ENCODE data around the gene HS6ST2. TPM values are rescaled to one million over a fixed set of nuclear protein-coding genes. Genes with fewer than 3 reads are reported as not detected.

The HS6ST2 gene
- total RNA-seq, 2 donors from 2014 or later, result 0.08 to 0.19 TPM

DNA sequence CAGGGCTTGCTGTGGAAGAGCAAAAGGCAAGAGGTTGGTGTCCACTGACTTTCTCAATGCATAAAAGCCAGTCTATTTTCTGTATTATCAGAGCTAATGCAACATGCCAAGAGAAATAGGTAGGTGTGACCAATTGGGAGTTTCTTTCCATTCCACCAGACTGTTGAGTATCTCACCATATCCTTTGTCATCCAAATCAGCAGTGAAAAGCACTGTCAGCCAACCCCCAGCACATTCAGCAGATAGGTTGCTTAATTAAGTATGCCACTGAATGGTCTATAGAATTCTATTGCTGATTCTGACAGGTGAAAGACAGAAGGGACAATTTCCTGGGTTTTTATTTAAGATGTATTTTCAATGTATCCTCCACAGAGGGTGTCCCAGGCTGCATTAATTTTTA is 139.8 kb downstream of the HS6ST2 start:
- Mint-ChIP-seq H3K4me1 (no peaks in the 10 kb centered on the region), H3K4me3 (no peak overlapping the region), H3K27ac (no peak overlapping the region), H3K9me3 (no peaks in the 10 kb centered on the region), H3K27me3 (no peaks in the 10 kb centered on the region), H3K36me3 (ENCODE audit: low read depth) (no peaks in the 10 kb centered on the region)
- no peak for ATAC-seq (replicated peaks)

DNA sequence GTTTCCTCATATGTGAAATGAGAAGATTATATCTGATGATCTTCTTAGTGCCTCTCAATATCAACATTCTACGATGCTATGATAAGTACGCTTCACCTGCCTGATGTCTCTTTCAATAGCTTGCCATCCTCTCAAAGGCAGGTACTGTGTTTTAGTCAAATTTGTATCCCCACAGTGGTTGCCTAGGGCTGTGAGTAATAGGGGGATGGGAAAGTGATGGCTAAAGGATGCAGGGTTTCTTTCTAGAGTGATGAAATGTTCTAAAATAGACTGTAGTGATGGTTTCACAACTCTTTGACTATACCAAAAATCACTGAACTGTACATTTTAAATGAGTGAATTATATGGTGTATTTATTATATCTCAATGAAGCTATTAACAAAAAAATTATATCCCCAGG is 142.8 kb downstream of the HS6ST2 start:
- Mint-ChIP-seq H3K9me3 (no peaks in the 10 kb centered on the region), H3K4me1 (no peaks in the 10 kb centered on the region), H3K4me3 (no peak overlapping the region), H3K27me3 (no peaks in the 10 kb centered on the region), H3K27ac (no peak overlapping the region), H3K36me3 (ENCODE audit: low read depth) (no peaks in the 10 kb centered on the region)
- ATAC-seq (replicated peaks), result no peak

DNA sequence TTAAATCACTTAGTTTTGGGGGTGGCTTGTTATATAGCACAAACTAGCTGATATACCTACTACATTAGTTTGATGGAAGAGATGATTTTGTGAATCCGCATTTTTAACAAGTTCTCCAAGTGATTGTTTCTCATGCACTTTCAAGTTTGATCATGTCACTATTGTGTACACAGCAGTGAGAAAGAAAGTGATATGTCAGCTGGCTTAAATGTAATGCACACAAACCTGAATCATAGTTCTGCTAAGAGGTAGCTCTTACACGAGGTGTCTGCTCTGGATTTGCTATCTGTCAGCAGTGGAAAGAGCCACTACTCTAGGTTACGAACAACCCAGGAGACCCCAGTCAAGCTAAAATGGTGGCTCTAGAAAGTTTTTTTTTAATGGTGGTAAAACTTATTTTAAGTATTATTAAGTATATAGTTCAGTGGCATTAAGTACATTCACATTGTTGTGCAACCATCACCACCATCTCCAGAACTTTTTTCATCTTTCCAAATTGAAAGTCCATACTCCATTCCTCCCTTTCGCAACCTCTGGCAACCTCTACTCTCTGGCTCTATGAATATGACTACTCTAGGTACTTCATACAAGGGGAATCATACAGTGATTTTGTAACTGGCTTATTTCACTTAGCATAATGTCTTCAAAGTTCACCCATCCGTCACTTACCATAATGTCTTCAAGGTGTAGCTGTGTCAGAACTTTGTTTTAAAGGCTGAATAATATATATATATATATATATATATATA is 147.3 kb downstream of the HS6ST2 start:
- no peaks in the 10 kb centered on the region for H3K4me1 Mint-ChIP-seq

DNA sequence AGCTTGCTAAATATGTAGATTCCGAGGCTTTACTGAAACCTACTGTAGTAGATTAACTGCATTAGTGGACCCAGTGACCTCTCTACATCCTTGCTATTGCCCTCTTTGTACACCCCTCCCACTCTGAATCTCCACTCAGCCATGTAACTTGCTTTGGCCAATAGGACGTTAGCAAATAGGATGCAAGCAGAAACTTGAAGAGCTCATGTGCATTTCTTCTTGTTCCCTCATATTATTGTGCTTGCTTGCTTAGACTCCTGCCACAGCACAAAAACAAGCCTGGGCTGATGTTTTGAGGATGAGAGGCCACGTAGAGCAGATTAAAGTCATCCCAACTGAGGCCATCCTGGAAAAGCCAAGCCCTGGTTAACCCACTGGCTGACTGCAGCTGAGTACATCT is 147.9 kb downstream of the HS6ST2 start:
- no peaks in the 10 kb centered on the region for H3K36me3 Mint-ChIP-seq (ENCODE audit: low read depth)
- H3K4me1 Mint-ChIP-seq, result no peaks in the 10 kb centered on the region
- H3K4me3 Mint-ChIP-seq, result no peak overlapping the region
- no peaks in the 10 kb centered on the region for H3K27me3 Mint-ChIP-seq
- H3K27ac Mint-ChIP-seq, result no peak overlapping the region
- no peaks in the 10 kb centered on the region for H3K9me3 Mint-ChIP-seq
- no peak for ATAC-seq (replicated peaks)

More for the DNA sequence above, 147.3 kb downstream of the HS6ST2 start:
- H3K27me3 Mint-ChIP-seq, result no peaks in the 10 kb centered on the region
- no peaks in the 10 kb centered on the region for H3K36me3 Mint-ChIP-seq (ENCODE audit: low read depth)
- no peak overlapping the region for H3K4me3 Mint-ChIP-seq
- H3K27ac Mint-ChIP-seq, result no peak overlapping the region
- no peaks in the 10 kb centered on the region for H3K9me3 Mint-ChIP-seq
- no peak for ATAC-seq (replicated peaks)

DNA sequence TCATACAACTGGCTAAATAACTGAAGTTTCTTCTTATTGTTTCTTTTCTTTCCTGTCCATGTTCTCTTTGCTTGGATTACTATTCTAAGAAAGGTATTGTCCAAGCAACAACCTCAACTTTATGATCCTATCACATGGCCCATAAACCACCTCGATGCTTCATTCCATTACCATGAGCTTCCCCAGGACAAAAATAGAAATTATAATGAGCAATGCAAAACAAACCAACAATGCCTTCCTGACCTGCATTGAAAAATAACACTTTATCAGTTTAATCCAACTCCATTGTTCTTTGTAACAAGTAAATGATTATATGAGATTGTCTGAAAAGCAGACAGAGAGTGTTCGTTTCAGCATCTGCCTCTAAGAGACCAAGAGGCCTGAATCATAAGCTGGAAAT is 148.8 kb downstream of the HS6ST2 start:
- no peaks in the 10 kb centered on the region for H3K27me3 Mint-ChIP-seq
- no peak for ATAC-seq (replicated peaks)
- no peak overlapping the region for H3K4me3 Mint-ChIP-seq
- H3K4me1 Mint-ChIP-seq, result no peaks in the 10 kb centered on the region
- H3K9me3 Mint-ChIP-seq, result no peaks in the 10 kb centered on the region
- no peaks in the 10 kb centered on the region for H3K36me3 Mint-ChIP-seq (ENCODE audit: low read depth)
- H3K27ac Mint-ChIP-seq, result no peak overlapping the region

DNA sequence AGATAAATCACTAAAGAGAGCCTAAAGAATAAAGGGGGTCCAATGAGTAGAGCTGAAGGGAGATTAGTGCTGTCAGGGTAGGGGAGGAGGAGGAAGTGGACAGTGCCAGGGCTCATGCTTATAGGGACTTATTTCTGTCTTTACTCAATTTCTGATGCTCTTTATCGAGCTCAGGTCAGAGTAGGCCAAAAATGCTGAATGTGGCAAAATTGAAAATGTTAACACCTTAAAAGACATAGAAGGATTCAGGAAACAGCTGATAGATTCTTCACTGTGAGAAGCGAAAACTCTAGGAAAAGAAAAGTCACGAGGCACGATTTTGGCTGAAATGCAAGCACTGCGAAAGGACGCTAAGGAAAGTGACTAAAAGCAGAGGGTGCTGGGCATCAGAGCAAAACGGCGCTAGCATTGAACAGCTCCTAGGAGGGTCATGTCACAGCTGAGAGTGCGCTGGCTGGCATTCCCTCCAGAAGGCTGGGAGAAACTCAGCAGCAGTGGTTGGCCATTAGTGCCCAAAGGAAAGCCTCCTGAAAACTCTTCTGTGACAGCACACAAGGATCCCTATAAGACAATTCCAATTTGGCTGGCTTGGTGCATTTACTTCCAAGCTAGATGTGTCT is 150.9 kb downstream of the HS6ST2 start:
- Mint-ChIP-seq H3K27me3 (no peaks in the 10 kb centered on the region), H3K36me3 (ENCODE audit: low read depth) (no peaks in the 10 kb centered on the region), H3K9me3 (no peaks in the 10 kb centered on the region), H3K4me1 (no peaks in the 10 kb centered on the region), H3K27ac (no peak overlapping the region), H3K4me3 (no peak overlapping the region)
- ATAC-seq (replicated peaks), result no peak

DNA sequence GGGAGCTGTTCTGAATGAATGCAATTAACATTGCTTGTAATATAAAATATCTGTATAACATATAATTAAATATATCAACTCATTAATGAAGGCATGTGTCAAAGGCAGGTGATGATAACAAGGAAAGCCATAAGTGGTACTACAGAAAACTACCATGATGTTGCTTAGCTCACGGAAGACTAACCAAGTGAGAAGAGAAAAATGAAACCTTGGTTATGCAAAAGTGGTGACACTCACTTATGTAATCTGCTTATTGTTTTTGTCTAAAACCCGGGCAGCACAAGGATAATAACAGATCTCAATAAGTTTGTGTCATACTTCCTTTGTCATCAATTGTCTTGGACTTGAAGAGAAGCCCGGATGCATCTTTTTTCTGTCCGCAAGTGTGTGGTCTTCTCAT is 156.4 kb downstream of the HS6ST2 start:
- Mint-ChIP-seq H3K27ac (no peak overlapping the region), H3K9me3 (no peaks in the 10 kb centered on the region), H3K4me1 (no peaks in the 10 kb centered on the region), H3K36me3 (ENCODE audit: low read depth) (no peaks in the 10 kb centered on the region), H3K4me3 (no peak overlapping the region), H3K27me3 (peaks cover 3% of the 10 kb centered on the region)
- ATAC-seq (replicated peaks), result no peak

DNA sequence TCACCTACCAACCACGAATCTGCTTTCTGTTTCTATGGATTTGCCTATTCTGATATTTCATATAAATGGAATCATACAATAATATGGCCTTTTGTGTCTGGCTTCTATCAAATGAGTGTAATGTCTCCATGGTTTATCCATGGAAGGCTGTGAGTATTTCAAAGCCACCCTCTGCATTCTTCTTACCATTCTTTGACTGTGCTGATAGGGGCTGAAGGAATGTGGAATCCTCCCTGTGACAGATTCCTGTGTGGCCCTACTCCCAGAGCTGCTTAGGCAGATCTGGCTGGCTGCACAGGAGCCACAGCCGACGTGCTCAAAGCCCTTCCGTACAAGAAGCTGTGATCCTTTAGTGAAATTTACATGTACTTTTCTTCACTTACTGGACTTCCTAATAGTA is 163.2 kb downstream of the HS6ST2 start:
- no peak for ATAC-seq (replicated peaks)
- H3K27ac Mint-ChIP-seq, result no peak overlapping the region
- H3K9me3 Mint-ChIP-seq, result no peaks in the 10 kb centered on the region
- peaks cover 3% of the 10 kb centered on the region for H3K27me3 Mint-ChIP-seq
- H3K4me1 Mint-ChIP-seq, result no peaks in the 10 kb centered on the region
- no peaks in the 10 kb centered on the region for H3K36me3 Mint-ChIP-seq (ENCODE audit: low read depth)
- H3K4me3 Mint-ChIP-seq, result no peak overlapping the region

DNA sequence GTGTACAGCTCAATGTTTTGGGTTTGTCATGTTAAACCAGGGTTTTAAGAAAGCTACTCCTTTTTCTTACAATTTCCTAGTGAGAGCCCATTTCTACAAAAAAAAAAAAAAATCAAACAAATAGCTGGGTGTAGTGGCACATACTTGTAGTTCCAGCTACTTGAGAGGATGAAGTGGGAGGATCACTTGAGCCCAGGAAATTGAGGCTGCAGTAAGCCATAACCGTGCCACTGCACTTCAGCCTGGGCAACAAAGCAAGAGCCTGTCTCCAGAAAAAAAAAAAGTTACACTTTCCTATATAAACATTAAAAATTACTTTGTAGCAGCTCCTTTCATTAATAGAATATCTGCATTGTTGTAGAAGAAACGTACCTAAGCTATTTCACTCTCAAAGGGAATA is 166.7 kb downstream of the HS6ST2 start:
- ATAC-seq (replicated peaks), result no peak
- Mint-ChIP-seq H3K27me3 (no peaks in the 10 kb centered on the region), H3K27ac (no peak overlapping the region), H3K9me3 (no peaks in the 10 kb centered on the region), H3K4me1 (no peaks in the 10 kb centered on the region), H3K4me3 (no peak overlapping the region), H3K36me3 (ENCODE audit: low read depth) (no peaks in the 10 kb centered on the region)

DNA sequence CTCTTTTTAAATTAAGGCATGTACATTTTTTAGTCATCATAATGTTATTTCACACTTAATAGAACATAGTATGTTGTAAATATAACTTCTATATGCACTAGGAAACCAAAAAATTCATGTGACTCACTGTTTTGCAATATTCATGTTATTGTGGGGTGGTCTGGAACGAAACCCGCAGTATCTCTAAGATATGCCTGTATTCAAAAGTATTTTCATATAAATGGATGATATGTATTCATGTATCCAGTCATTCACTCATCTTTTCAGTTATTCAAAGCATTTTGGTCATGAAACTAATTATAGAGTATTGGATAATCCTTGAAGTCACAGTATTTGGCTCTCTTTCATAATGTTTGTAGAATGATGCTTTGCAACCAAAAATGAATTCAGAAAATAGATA is 168.1 kb downstream of the HS6ST2 start:
- no peaks in the 10 kb centered on the region for H3K4me1 Mint-ChIP-seq
- H3K27ac Mint-ChIP-seq, result no peak overlapping the region
- no peaks in the 10 kb centered on the region for H3K27me3 Mint-ChIP-seq
- H3K4me3 Mint-ChIP-seq, result no peak overlapping the region
- H3K36me3 Mint-ChIP-seq (ENCODE audit: low read depth), result no peaks in the 10 kb centered on the region
- no peak for ATAC-seq (replicated peaks)
- no peaks in the 10 kb centered on the region for H3K9me3 Mint-ChIP-seq

DNA sequence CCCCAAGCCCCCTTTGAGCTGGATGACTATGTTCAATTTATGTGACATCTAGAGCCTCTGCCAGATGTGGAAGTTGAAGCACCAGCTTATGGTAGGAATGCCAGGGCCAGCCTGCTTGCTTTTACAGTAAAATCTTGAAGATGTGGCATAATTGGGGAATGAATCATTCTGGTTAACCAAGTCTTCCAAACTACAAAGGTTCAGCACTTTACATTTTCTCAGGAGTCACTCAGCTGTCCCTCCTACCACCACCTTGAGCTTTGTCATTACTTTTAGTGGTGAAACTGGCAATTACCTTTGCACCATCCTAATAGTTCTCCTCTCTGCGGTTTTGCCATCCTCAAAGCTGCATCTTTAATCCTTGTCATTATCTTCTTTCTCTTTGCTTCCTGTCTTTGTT is 172.2 kb downstream of the HS6ST2 start:
- H3K4me1 Mint-ChIP-seq, result no peaks in the 10 kb centered on the region
- no peaks in the 10 kb centered on the region for H3K27me3 Mint-ChIP-seq
- H3K4me3 Mint-ChIP-seq, result no peak overlapping the region
- H3K9me3 Mint-ChIP-seq, result no peaks in the 10 kb centered on the region
- no peak overlapping the region for H3K27ac Mint-ChIP-seq
- H3K36me3 Mint-ChIP-seq (ENCODE audit: low read depth), result no peaks in the 10 kb centered on the region
- peak; percentile 82 for ATAC-seq (replicated peaks)

DNA sequence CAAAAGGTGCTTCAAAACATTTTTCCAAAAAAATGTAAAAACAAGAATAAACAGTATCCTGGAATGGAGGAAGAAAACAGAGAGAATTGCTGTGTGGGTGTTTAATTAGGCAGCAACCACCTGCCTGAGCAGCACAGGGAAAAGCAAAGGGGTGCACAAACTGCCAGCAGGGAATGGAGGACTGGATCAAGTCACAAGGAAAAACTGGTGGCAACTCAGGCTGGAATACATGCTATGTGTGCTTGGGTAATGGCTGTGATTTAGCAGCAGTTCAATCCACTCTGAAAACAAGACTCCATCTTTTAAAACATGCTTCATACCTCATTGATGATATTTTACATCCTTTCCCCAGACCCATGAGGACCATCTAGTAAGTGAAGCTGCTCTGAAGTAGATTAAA is 179.5 kb downstream of the HS6ST2 start:
- Mint-ChIP-seq H3K27me3 (no peaks in the 10 kb centered on the region), H3K36me3 (ENCODE audit: low read depth) (no peaks in the 10 kb centered on the region)
- no peak for ATAC-seq (replicated peaks)

DNA sequence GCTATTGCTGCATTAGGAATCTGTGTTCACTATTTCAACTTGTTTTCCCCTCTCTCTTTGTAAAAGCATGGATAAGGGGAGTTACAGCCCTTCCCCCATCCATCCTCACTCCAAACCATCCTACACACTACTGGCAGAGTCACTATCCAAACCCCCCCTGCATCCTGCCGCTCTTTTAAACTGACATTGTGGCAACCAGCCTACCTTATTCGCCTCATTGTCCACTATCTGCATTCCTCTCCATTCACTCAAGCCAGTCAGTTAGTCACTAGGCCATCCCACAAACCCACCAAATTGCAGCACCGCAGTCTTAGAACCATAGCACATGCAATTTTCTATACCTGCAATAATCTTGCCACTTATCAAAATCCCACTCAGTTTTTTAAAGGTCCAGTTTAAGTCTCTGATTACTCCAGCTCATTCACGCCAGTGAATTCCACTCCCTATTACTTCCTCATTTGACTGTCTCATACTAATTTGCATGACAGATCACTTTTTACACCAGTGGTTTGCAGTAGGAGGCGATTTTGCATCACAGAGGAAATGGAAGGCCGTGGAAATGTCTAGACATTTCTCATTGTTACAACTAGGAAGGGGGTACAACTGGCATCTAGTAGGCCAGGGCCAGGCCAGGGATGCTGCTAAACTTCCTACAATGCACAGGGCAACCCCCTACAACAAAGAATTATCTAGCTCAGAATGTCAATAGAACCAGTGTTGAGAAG is 181.8 kb downstream of the HS6ST2 start:
- peak overlapping the region; percentile 31 for H3K27ac Mint-ChIP-seq
- H3K27me3 Mint-ChIP-seq, result no peaks in the 10 kb centered on the region
- peak overlapping the region; percentile 21 for H3K4me3 Mint-ChIP-seq
- H3K4me1 Mint-ChIP-seq, result peaks cover 14% of the 10 kb centered on the region
- no peaks in the 10 kb centered on the region for H3K36me3 Mint-ChIP-seq (ENCODE audit: low read depth)
- peak; percentile 22 for ATAC-seq (replicated peaks)
- no peaks in the 10 kb centered on the region for H3K9me3 Mint-ChIP-seq

More for the DNA sequence above, 179.5 kb downstream of the HS6ST2 start:
- Mint-ChIP-seq H3K4me1 (peaks cover 14% of the 10 kb centered on the region), H3K27ac (no peak overlapping the region), H3K9me3 (no peaks in the 10 kb centered on the region), H3K4me3 (no peak overlapping the region)

DNA sequence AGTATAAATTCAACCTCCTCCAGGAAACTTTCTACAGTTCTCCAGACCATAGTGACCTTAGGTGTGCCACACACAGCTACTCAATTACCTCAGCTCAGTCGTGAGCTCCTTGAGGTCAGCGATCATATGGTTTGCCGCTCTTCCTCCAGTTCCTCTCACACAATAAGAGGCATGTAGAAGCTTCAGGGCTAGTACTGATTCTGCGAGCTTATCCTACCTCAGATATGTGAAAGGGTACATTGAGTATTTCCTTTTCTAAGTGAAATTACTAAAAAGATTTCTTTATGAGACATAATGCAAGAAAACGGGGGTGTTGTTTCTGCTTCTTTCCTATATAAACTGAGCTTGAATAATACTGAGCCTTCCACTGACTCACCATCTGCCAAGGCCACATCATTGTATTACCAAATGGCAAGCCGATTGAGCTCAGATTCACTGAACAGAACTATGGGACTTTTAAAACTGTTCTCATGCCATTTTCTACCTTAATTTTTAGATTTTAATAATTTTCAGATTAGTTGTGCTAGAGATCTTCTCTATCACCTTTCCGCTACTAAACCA is 183.1 kb downstream of the HS6ST2 start:
- Mint-ChIP-seq H3K27me3 (no peaks in the 10 kb centered on the region), H3K4me3 (peak overlapping the region; percentile 51), H3K9me3 (no peaks in the 10 kb centered on the region), H3K36me3 (ENCODE audit: low read depth) (no peaks in the 10 kb centered on the region), H3K27ac (peak overlapping the region; percentile 65), H3K4me1 (peaks cover 14% of the 10 kb centered on the region)
- peak; percentile 92 for ATAC-seq (replicated peaks)

Measured in activated T-helper 17 cell treated with anti-CD3 and anti-CD28 coated beads, Interleukin-2, amount 50 U/mL, for 72 hours (primary cell).